Smooth muscle cell (in vitro differentiated cells): ENCODE measurements around the gene CRABP2. TPM values are rescaled to one million over a fixed set of nuclear protein-coding genes. Genes with fewer than 3 reads are reported as not detected.
A peak's percentile ranks its signal among the peaks of the same experiment; 100 is the strongest.

Source experiments
- DNase-seq: peaks from one replicate; lab custom pipeline; 2025; ENCODE audit not compliant: unreplicated experiment; lab: John Stamatoyannopoulos, UW
- H2AFZ ChIP-seq: fragments of 200-600 bp; sonication (generic); 2 replicates; pipeline ENCODE4 v1.6.0; 2016; ENCODE audit warnings: antibody characterized with exemption, low read depth, mild to moderate bottlenecking
- H3F3A ChIP-seq: fragments of 200-600 bp; sonication (generic); 2 replicates; pipeline ENCODE4 v1.6.0; 2017; ENCODE audit warnings: antibody characterized with exemption, low read depth
- H3K27ac ChIP-seq: fragments of 200-600 bp; sonication (generic); 2 replicates; pipeline ENCODE4 v1.5.1; 2016; ENCODE audit warnings: low read depth, mild to moderate bottlenecking
- H3K27me3 ChIP-seq: fragments of 200-600 bp; sonication (generic); 2 replicates; pipeline ENCODE4 v1.6.1; 2016; ENCODE audit warnings: low read depth, mild to moderate bottlenecking
- H3K36me3 ChIP-seq: fragments of 200-600 bp; sonication (generic); 2 replicates; pipeline ENCODE4 v1.5.1; 2016; ENCODE audit warnings: low read depth
- H3K4me1 ChIP-seq: fragments of 200-600 bp; sonication (generic); 2 replicates; pipeline ENCODE4 v1.5.1; 2016; ENCODE audit warnings: low read depth
- H3K4me2 ChIP-seq: fragments of 200-600 bp; sonication (generic); 2 replicates; pipeline ENCODE4 v1.6.0; 2016; ENCODE audit warnings: mild to moderate bottlenecking
- H3K4me3 ChIP-seq: fragments of 200-600 bp; sonication (generic); 2 replicates; pipeline ENCODE4 v1.5.1; 2016; ENCODE audit warnings: mild to moderate bottlenecking
- H3K79me2 ChIP-seq: fragments of 200-600 bp; sonication (generic); 2 replicates; pipeline ENCODE4 v1.6.0; 2016; ENCODE audit warnings: low read depth, mild to moderate bottlenecking
- H3K9ac ChIP-seq: fragments of 200-600 bp; sonication (generic); 2 replicates; pipeline ENCODE4 v1.6.0; 2016; ENCODE audit warnings: low read depth
- H3K9me3 ChIP-seq: fragments of 200-600 bp; sonication (generic); replicated peaks from 2 replicates; pipeline ENCODE4 v1.5.1; 2016; ENCODE audit warnings: low read depth
- H4K20me1 ChIP-seq: fragments of 200-600 bp; sonication (generic); 2 replicates; pipeline ENCODE4 v1.6.0; 2016; ENCODE audit warnings: low read depth
- CTCF ChIP-seq: fragments of 200-600 bp; sonication (generic); IDR thresholded peaks from 2 replicates; pipeline ENCODE4 v1.5.1; 2017; ENCODE audit warnings: borderline replicate concordance, mild to moderate bottlenecking, antibody characterized with exemption; ENCODE audit not compliant: insufficient read depth, poor library complexity, severe bottlenecking
- WGBS: methylation state at CpG from one replicate; pipeline ENCODE4 v1.1.7; 2016; ENCODE audit warnings: low lambda C conversion rate; 5-methylcytosine and 5-hydroxymethylcytosine counted together
- polyA plus RNA-seq: library from polyadenylated mRNA; unstranded; fragments of >200 nt; fragmentation: Nextera tagmentation; extraction: Ambion mirVana; gene quantifications from 2 replicates; pipeline ENCODE4 v1.2.1, GENCODE V29; 2016
- total RNA-seq: library from RNA; depleted of rRNA; stranded (reverse); fragments of >200 nt; gene quantifications from 2 replicates; pipeline ENCODE4 v1.2.3, GENCODE V29; 2014

The CRABP2 gene
- total and polyA plus RNA-seq, 2 experiments from 2014 or later = 86.6 to 145 TPM

- Histone ChIP-seq H3K27ac (peak overlapping the region; percentile 19), H2AFZ (no peak overlapping the region), H3F3A (peaks cover 14% of the 10 kb centered on the region), H3K4me3 (no peak overlapping the region), H3K4me1 (peaks cover 51% of the 10 kb centered on the region), H3K9ac (peak overlapping the region; percentile 3), H3K36me3 (no peaks in the 10 kb centered on the region), H4K20me1 (peaks cover 35% of the 10 kb centered on the region), H3K9me3 (no peaks in the 10 kb centered on the region), H3K79me2 (peaks cover 41% of the 10 kb centered on the region), H3K4me2 (peak overlapping the region; percentile 91), H3K27me3 (no peaks in the 10 kb centered on the region)
- DNase-seq = no peak
- 42% methylated on average over 8 of the region's 8 CpGs for WGBS
- no peak for TF ChIP-seq CTCF
Measured at GRCh38 chr1:156673387-156674121, 31.8 kb downstream of the CRABP2 start.

- Histone ChIP-seq H3K36me3 (no peaks in the 10 kb centered on the region), H3K27ac (no peak overlapping the region), H3F3A (peaks cover 14% of the 10 kb centered on the region), H4K20me1 (peaks cover 35% of the 10 kb centered on the region), H3K79me2 (peaks cover 37% of the 10 kb centered on the region), H3K4me3 (no peak overlapping the region), H3K27me3 (no peaks in the 10 kb centered on the region), H3K4me1 (peaks cover 60% of the 10 kb centered on the region), H3K9ac (no peak overlapping the region), H3K9me3 (no peaks in the 10 kb centered on the region), H3K4me2 (no peak overlapping the region), H2AFZ (no peak overlapping the region)
- no peak for DNase-seq
- 98% methylated on average over 2 of the region's 2 CpGs for WGBS
- TF ChIP-seq CTCF = no peak
Measured at GRCh38 chr1:156671804-156672203, 33.6 kb downstream of the CRABP2 start.

GRCh38 chr1:156670791-156671190 lies 34.6 kb downstream of the CRABP2 start:
- Histone ChIP-seq H3K9ac (no peak overlapping the region), H3K79me2 (peaks cover 27% of the 10 kb centered on the region), H3K4me3 (no peak overlapping the region), H2AFZ (no peak overlapping the region), H3K27me3 (no peaks in the 10 kb centered on the region), H3K27ac (no peak overlapping the region), H3K4me2 (no peak overlapping the region), H4K20me1 (peaks cover 27% of the 10 kb centered on the region), H3K36me3 (no peaks in the 10 kb centered on the region), H3K4me1 (peaks cover 55% of the 10 kb centered on the region), H3K9me3 (no peaks in the 10 kb centered on the region), H3F3A (peaks cover 14% of the 10 kb centered on the region)
- 86% methylated on average over 4 of the region's 4 CpGs for WGBS
- TF ChIP-seq CTCF = no peak
- DNase-seq = no peak

- Histone ChIP-seq H4K20me1 (peaks cover 23% of the 10 kb centered on the region), H3F3A (peaks cover 15% of the 10 kb centered on the region), H3K4me1 (peaks cover 54% of the 10 kb centered on the region), H3K4me3 (no peak overlapping the region), H3K79me2 (peaks cover 23% of the 10 kb centered on the region), H2AFZ (no peak overlapping the region), H3K4me2 (no peak overlapping the region), H3K27ac (no peak overlapping the region), H3K36me3 (no peaks in the 10 kb centered on the region), H3K27me3 (no peaks in the 10 kb centered on the region), H3K9me3 (no peaks in the 10 kb centered on the region), H3K9ac (no peak overlapping the region)
- WGBS = 100% methylated on average over 4 of the region's 6 CpGs
- no peak for TF ChIP-seq CTCF
- DNase-seq = no peak
Measured at GRCh38 chr1:156670359-156670758, 35.0 kb downstream of the CRABP2 start.
